H1 (cell line): Measurements from ENCODE around the gene CMSS1. TPM values are rescaled to one million over a fixed set of nuclear protein-coding genes. Genes with fewer than 3 reads are reported as not detected.

Experiments
- CTCF ChIA-PET: fragments of 300-600 bp; sonication (Branson Sonifier 250); formaldehyde crosslinking; loops from one replicate; lab custom pipeline; 2021; ENCODE audit not compliant: partially characterized antibody; lab: Charles Lee
- POLR2A ChIA-PET: fragments of 300-600 bp; sonication (Branson Sonifier 250); formaldehyde crosslinking; loops from one replicate; lab custom pipeline; 2021; ENCODE audit warnings: inconsistent platforms; ENCODE audit not compliant: partially characterized antibody; lab: Charles Lee
- DNase-seq, 2 experiments: peaks; one replicate each; pipeline versions ENCODE4 v3.0.0 to v3.0.0-alpha.2; 2010 to 2022; ENCODE audit warnings: low spot score in 2 of 2, low read depth in 1 of 2, mixed read lengths in 1 of 2
- FAIRE-seq: peaks from 2 replicates; lab custom pipeline; 2011; peaks lifted over from hg19 to GRCh38; lab: Jason Lieb, UNC
- H2AFZ ChIP-seq: 2 replicates; pipeline ENCODE4 v1.8.1; 2012; ENCODE audit warnings: low read length, inconsistent platforms
- H2AK5ac ChIP-seq: 2 replicates; pipeline ENCODE4 v1.6.1; 2013; ENCODE audit warnings: low read depth, low read length
- H2BK120ac ChIP-seq: replicated peaks from 2 replicates; pipeline ENCODE3; 2013; ENCODE audit warnings: low read depth, low read length, inconsistent platforms
- H2BK12ac ChIP-seq: 2 replicates; pipeline ENCODE4 v1.6.1; 2013; ENCODE audit warnings: low read depth, low read length
- H2BK15ac ChIP-seq: 2 replicates; pipeline ENCODE4 v1.6.1; 2013; ENCODE audit warnings: low read length
- H2BK20ac ChIP-seq: 2 replicates; pipeline ENCODE4 v1.6.1; 2013; ENCODE audit warnings: low read length
- H2BK5ac ChIP-seq: 2 replicates; pipeline ENCODE4 v1.6.1; 2013; ENCODE audit warnings: low read depth, low read length
- H3K14ac ChIP-seq: 2 replicates; pipeline ENCODE4 v1.6.1; 2013; ENCODE audit warnings: inconsistent platforms; ENCODE audit not compliant: insufficient read length
- H3K18ac ChIP-seq: 2 replicates; pipeline ENCODE4 v1.6.1; 2013; ENCODE audit warnings: low read length; ENCODE audit errors: extremely low read depth
- H3K23ac ChIP-seq: 2 replicates; pipeline ENCODE4 v1.6.1; 2013; ENCODE audit warnings: inconsistent platforms; ENCODE audit not compliant: insufficient read length
- H3K23me2 ChIP-seq: 2 replicates; pipeline ENCODE4 v1.6.1; 2013; ENCODE audit warnings: low read depth, low read length
- H3K27ac ChIP-seq: 2 replicates; pipeline ENCODE4 v1.6.1; 2011; ENCODE audit warnings: low read depth, low read length, inconsistent platforms
- H3K27me3 ChIP-seq, 4 experiments: replicated peaks in 1 of 4; 1 replicate in 1 of 4; 2 replicates in 3 of 4; pipeline versions ENCODE4 v1.6.1 to v1.8.1; 2011 to 2013; ENCODE audit warnings: low read length in 3 of 4, mild to moderate bottlenecking in 3 of 4, inconsistent platforms in 2 of 4, mixed read lengths in 2 of 4, moderate library complexity in 1 of 4; ENCODE audit not compliant: control insufficient read depth in 3 of 4, insufficient read depth in 3 of 4; ENCODE audit errors: extremely low read depth in 1 of 4
- H3K36me3 ChIP-seq, 4 experiments: 2 replicates each; pipeline versions ENCODE4 v1.6.1 to v1.8.1; 2011 to 2013; ENCODE audit warnings: mild to moderate bottlenecking in 4 of 4, low read length in 3 of 4, moderate library complexity in 2 of 4, control low read depth in 1 of 4, inconsistent platforms in 1 of 4; ENCODE audit not compliant: insufficient read depth in 4 of 4, control insufficient read depth in 2 of 4
- H3K4ac ChIP-seq: replicated peaks from 2 replicates; pipeline ENCODE3; 2013; ENCODE audit warnings: low read length, low read depth, mixed read lengths, inconsistent platforms; ENCODE audit not compliant: insufficient read length
- H3K4me1 ChIP-seq, 4 experiments: replicated peaks in 1 of 4; 1 replicate in 1 of 4; 2 replicates in 3 of 4; pipeline versions ENCODE4 v1.6.1 to v1.8.1; 2011 to 2013; ENCODE audit warnings: low read length in 3 of 4, inconsistent platforms in 2 of 4, mixed read lengths in 1 of 4; ENCODE audit not compliant: insufficient read depth in 4 of 4, control insufficient read depth in 3 of 4
- H3K4me2 ChIP-seq, 2 experiments: 2 replicates each; pipeline versions ENCODE4 v1.6.1 to v1.8.1; 2011 to 2013; ENCODE audit warnings: low read depth in 2 of 2, low read length in 2 of 2, control low read depth in 1 of 2, inconsistent platforms in 1 of 2, mild to moderate bottlenecking in 1 of 2; ENCODE audit not compliant: insufficient read depth in 1 of 2
- H3K4me3 ChIP-seq, 4 experiments: fragments of 200-600, 300-600 bp in 1 of 4; sonication (generic), shearing (Covaris generic), sonication (Bioruptor Twin) in 1 of 4; 2 replicates each; pipeline versions ENCODE4 v1.5.1 to v1.8.1; 2011 to 2016; ENCODE audit warnings: low read length in 4 of 4, low read depth in 3 of 4, control low read depth in 2 of 4, inconsistent platforms in 2 of 4, mild to moderate bottlenecking in 2 of 4, mixed read lengths in 1 of 4, moderate library complexity in 1 of 4; ENCODE audit not compliant: insufficient read depth in 2 of 4; ENCODE audit errors: extremely low read depth in 1 of 4
- H3K56ac ChIP-seq: replicated peaks from 2 replicates; pipeline ENCODE3; 2013; ENCODE audit warnings: low read depth, mild to moderate bottlenecking, mixed read lengths, low read length, inconsistent platforms; ENCODE audit not compliant: insufficient read length
- H3K79me1 ChIP-seq: 2 replicates; pipeline ENCODE4 v1.6.1; 2013; ENCODE audit warnings: low read depth, low read length, control low read depth
- H3K79me2 ChIP-seq, 2 experiments: 2 replicates each; pipeline versions ENCODE4 v1.6.1 to v1.8.1; 2012 to 2013; ENCODE audit warnings: low read length in 2 of 2, mild to moderate bottlenecking in 2 of 2, inconsistent platforms in 1 of 2; ENCODE audit not compliant: insufficient read depth in 2 of 2, control insufficient read depth in 1 of 2
- H3K9ac ChIP-seq, 4 experiments: replicated peaks in 1 of 4; 1 replicate in 1 of 4; 2 replicates in 3 of 4; pipeline versions ENCODE4 v1.6.1 to v1.8.1; 2011 to 2013; ENCODE audit warnings: low read depth in 3 of 4, low read length in 3 of 4, control low read depth in 2 of 4, mild to moderate bottlenecking in 2 of 4, moderate library complexity in 2 of 4, inconsistent platforms in 1 of 4; ENCODE audit errors: extremely low read depth in 1 of 4
- H3K9me3 ChIP-seq, 2 experiments: 2 replicates each; pipeline versions ENCODE4 v1.6.1 to v1.8.1; 2012 to 2013; ENCODE audit warnings: mild to moderate bottlenecking in 2 of 2, moderate library complexity in 2 of 2, control low read depth in 1 of 2, inconsistent platforms in 1 of 2, low read depth in 1 of 2, low read length in 1 of 2, mixed read lengths in 1 of 2; ENCODE audit not compliant: insufficient read depth in 2 of 2
- H4K20me1 ChIP-seq, 2 experiments: replicated peaks in 1 of 2; 2 replicates each; pipeline versions ENCODE3 to v1.8.1; 2011 to 2013; ENCODE audit warnings: inconsistent platforms in 2 of 2, low read length in 2 of 2, mild to moderate bottlenecking in 1 of 2; ENCODE audit not compliant: insufficient read depth in 2 of 2, control insufficient read depth in 1 of 2
- H4K5ac ChIP-seq: 2 replicates; pipeline ENCODE4 v1.6.1; 2013; ENCODE audit warnings: low read length, low read depth, mixed read lengths, inconsistent platforms; ENCODE audit not compliant: insufficient read length
- H4K8ac ChIP-seq: 2 replicates; pipeline ENCODE4 v1.8.0; 2013; ENCODE audit warnings: mild to moderate bottlenecking, moderate library complexity, low read length, inconsistent platforms; ENCODE audit not compliant: insufficient read depth; ENCODE audit errors: extremely low read depth
- H4K91ac ChIP-seq: replicated peaks from 2 replicates; pipeline ENCODE3; 2013; ENCODE audit warnings: low read length, mixed read lengths, inconsistent platforms; ENCODE audit not compliant: insufficient read length
- ATF3 ChIP-seq: IDR thresholded peaks from 2 replicates; pipeline ENCODE4 v1.6.1; 2011; ENCODE audit warnings: low read depth, mild to moderate bottlenecking, low read length; ENCODE audit not compliant: insufficient read depth
- CHD1 ChIP-seq: IDR thresholded peaks from 2 replicates; pipeline ENCODE4 v1.6.1; 2012; ENCODE audit warnings: low read depth, low read length, improper control_type of control experiment
- CREB1 ChIP-seq: IDR thresholded peaks from 2 replicates; pipeline ENCODE4 v1.6.1; 2012; ENCODE audit warnings: inconsistent platforms
- FOSL1 ChIP-seq: IDR thresholded peaks from 2 replicates; pipeline ENCODE4 v1.6.1; 2011; ENCODE audit warnings: mild to moderate bottlenecking, low read depth, low read length, moderate library complexity; ENCODE audit not compliant: insufficient read depth
- KDM4A ChIP-seq: IDR thresholded peaks from one replicate; pipeline ENCODE4 v1.7.1; 2012; ENCODE audit warnings: low read depth, mild to moderate bottlenecking, moderate library complexity, low read length, inconsistent platforms; ENCODE audit not compliant: severe bottlenecking
- KDM5A ChIP-seq: fragments of 200-600 bp; IDR thresholded peaks from 2 replicates; pipeline ENCODE4 v1.7.1; 2012; ENCODE audit warnings: mild to moderate bottlenecking, low read length, inconsistent platforms, mixed read lengths
- POLR2AphosphoS5 ChIP-seq: IDR thresholded peaks from 2 replicates; pipeline ENCODE4 v1.6.1; 2011; ENCODE audit warnings: low read depth, low read length
- SIRT6 ChIP-seq: IDR thresholded peaks from one replicate; pipeline ENCODE4 v1.7.1; 2012; ENCODE audit warnings: low read length, inconsistent platforms
- SP1 ChIP-seq: IDR thresholded peaks from 2 replicates; pipeline ENCODE4 v1.6.1; 2011; ENCODE audit warnings: low read depth, low read length
- SP2 ChIP-seq: IDR thresholded peaks from 2 replicates; pipeline ENCODE4 v1.6.1; 2012; ENCODE audit warnings: mild to moderate bottlenecking, low read length, inconsistent platforms
- SUZ12 ChIP-seq: fragments of 200-600 bp; sonication (generic); IDR thresholded peaks from 2 replicates; pipeline ENCODE4 v1.6.1; 2012; ENCODE audit warnings: mild to moderate bottlenecking, inconsistent platforms, low read length, moderate library complexity, mixed read lengths
- TBP ChIP-seq: IDR thresholded peaks from 2 replicates; pipeline ENCODE4 v1.6.1; 2011; ENCODE audit warnings: low read depth, low read length, improper control_type of control experiment
- polyA plus RNA-seq, 7 experiments: library from polyadenylated mRNA; depleted of rRNA in 3 of 7; stranded (reverse) in 5 of 7; unstranded in 2 of 7; fragments of >200 nt in 5 of 7; fragments of 200-250 nt in 2 of 7; gene quantifications; 1 replicate in 5 of 7; 2 replicates in 1 of 7; 4 replicates in 1 of 7; pipeline versions ENCODE4 v1.2.1 to v1.2.3, GENCODE V29; 2011 to 2013; ENCODE audit warnings: missing spikeins in 2 of 7, mixed read lengths in 2 of 7
- total RNA-seq: library from RNA; stranded (reverse); fragmentation: NEBNext Ultra II Directional; extraction: Animal tissue kit (Norgen Biotek cat#: 25700); gene quantifications from 2 replicates; pipeline ENCODE4 v1.2.1, GENCODE V29; 2021

The CMSS1 gene
- total and polyA plus RNA-seq, 2 of the 8 experiments (the other 6 are each of a cell fraction or from before 2014, with no cell fraction given), result 15.2 to 75.1 TPM

DNA sequence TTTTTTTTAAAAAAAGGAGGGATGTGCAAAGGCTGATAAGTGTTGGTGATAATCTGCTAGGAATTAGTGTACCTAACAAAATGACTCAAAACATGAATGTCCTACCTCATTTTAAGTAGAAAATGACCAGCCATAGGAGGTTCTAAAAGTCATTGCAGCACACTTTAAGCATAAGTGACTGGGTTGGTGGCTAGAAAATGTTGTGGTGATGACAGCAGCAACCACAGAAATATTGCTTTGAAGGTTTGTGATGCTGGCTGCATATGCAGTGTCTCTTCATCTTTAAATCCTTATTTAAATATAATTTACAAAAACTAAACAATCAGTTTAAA, 55.2 kb downstream of the CMSS1 start:
- no peak overlapping the region for H3K4me2 ChIP-seq
- TF ChIP-seq KDM5A (no peak), POLR2AphosphoS5 (no peak), SIRT6 (no peak), CREB1 (no peak), CHD1 (no peak), SUZ12 (no peak), ATF3 (no peak), KDM4A (no peak), SP2 (no peak), FOSL1 (no peak), SP1 (no peak), TBP (no peak)
- no peak overlapping the region for H2AK5ac ChIP-seq
- H3K36me3 ChIP-seq, result no peaks in the 10 kb centered on the region
- peaks cover 14 to 55% (median 38%) of the 10 kb centered on the region in 4 experiments for H3K27me3 ChIP-seq
- no peak overlapping the region for H3K9ac ChIP-seq
- no peak overlapping the region for H2BK12ac ChIP-seq
- no peak overlapping the region for H3K18ac ChIP-seq
- H4K91ac ChIP-seq, result no peak overlapping the region
- H3K79me1 ChIP-seq, result no peaks in the 10 kb centered on the region
- FAIRE-seq, result no peak
- peaks cover 4% of the 10 kb centered on the region for H3K23me2 ChIP-seq
- no peak overlapping the region for H4K5ac ChIP-seq
- no peak overlapping the region for H3K4ac ChIP-seq
- no peak for DNase-seq
- ChIA-PET POLR2A (no interaction called here), CTCF (interaction anchor here (0.6 kb wide), 1 partner anchor 43 kb away, joined by 3 read pairs; no protein-coding TSS in a partner anchor)
- no peak overlapping the region for H2BK5ac ChIP-seq
- peaks cover 0 to 2% (median under 1%) of the 10 kb centered on the region in 4 experiments; a peak in 4 of 7 replicates for H3K4me1 ChIP-seq
- H2AFZ ChIP-seq, result no peak overlapping the region
- H3K23ac ChIP-seq, result no peak overlapping the region
- no peak overlapping the region for H2BK20ac ChIP-seq
- H3K27ac ChIP-seq, result no peak overlapping the region
- H3K14ac ChIP-seq, result no peak overlapping the region
- no peak overlapping the region for H2BK15ac ChIP-seq
- no peak overlapping the region for H4K8ac ChIP-seq
- H3K4me3 ChIP-seq, result no peak overlapping the region
- no peaks in the 10 kb centered on the region for H3K79me2 ChIP-seq
- H3K56ac ChIP-seq, result no peak overlapping the region
- H2BK120ac ChIP-seq, result no peak overlapping the region
- H3K9me3 ChIP-seq, result no peaks in the 10 kb centered on the region
- H4K20me1 ChIP-seq, result peaks cover 14 to 19% of the 10 kb centered on the region in 2 experiments
